Measurements from ENCODE around the gene MALRD1.
A peak's percentile ranks its signal among the peaks of the same experiment; 100 is the strongest.

Gene MALRD1

DNA sequence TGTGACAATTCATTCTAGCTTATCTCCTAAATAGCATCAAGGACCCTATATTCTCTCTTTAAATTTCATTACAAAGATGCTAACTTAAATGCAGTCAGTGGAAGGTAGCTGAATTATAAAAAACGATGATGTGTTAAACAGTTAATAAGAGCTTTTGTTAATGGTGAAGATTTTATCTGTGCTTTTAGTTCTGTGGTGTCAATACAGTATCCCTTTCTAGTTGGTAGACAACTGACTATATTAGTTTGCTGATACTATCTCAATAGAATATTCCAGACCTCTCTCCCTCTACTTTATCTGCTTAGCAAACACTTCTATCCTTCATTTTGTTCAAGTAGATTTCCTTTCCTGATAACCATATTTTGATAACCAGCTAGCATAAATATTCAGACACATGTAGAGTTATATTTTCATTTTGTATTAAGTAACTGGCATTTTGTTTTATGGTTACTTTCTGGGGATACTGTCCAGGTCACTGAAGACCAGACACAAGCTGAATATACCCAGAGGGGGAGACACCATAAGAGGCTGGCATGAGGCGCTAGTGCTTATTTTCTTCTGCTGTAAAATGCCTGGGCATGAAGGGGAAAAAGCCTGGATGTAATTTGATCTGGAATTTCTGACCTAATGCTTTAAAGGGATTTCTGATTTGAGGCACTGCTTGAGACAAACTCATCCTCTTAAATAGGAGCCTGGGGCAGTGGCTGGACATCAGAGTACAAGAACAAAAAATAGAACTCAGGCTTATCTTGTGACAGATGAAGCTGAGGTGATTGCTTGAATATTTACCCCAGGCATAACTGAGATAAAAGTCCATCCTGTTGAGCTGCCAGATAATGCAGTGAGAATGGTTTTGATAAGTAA is 197.5 kb downstream of the MALRD1 start:
- no peak for DNase-seq

DNA sequence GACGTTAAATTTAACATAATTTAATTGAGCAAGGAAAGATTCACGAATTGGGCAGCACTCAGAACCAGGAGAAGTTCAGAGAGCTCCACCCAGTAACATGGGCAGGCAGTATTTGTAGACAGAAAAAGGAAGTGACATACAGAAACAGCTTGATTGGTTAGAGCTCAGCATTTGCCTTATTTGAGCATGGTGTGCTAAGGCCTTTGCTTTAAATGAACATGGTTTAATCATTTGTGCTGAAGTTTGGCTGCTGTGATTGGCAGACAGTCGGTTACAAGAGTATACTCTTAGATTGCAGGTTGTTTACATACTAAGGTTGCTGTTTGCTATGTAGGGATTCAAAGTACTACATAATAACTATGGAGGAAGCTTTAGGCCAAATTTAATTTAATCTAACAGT is 199.2 kb downstream of the MALRD1 start:
- DNase-seq: no peak

DNA sequence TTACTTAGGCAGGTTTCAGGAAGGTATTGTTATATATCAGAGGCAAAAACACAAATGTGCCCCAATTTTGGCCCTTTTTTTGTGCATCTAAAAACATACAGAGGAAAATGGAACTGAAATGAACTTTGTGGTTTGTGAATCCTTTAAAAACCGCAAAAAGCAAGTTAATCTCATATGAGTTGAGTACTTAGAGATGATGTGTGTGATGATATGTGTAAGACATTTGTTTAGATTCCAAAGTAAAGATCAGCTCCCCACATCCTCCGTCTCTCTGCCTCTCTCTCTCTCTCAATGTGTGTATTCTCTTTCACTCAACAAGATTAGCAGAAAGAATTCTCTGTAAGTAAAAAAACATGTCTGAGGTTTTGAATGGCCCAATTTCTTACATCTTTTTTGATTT is 201.9 kb downstream of the MALRD1 start:
- DNase-seq: no peak

DNA sequence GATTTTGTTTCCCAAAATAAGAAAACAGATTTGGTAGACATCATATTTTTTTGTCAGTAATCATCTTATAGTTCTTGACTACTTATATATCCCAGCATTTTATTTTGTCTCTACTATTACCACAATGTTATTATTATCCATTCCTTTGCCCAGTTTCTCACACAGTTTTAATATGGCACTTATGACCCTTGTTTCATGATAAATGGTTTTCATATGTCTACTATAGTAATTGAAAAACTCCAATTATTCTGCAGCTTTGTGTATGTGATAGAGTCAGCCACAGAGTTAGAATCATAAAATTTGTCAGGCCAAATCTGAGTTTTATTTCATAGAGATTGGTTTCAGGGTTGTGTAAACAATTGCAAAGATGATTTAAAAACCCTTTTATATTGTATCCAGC is 203.9 kb downstream of the MALRD1 start:
- DNase-seq: no peak

DNA sequence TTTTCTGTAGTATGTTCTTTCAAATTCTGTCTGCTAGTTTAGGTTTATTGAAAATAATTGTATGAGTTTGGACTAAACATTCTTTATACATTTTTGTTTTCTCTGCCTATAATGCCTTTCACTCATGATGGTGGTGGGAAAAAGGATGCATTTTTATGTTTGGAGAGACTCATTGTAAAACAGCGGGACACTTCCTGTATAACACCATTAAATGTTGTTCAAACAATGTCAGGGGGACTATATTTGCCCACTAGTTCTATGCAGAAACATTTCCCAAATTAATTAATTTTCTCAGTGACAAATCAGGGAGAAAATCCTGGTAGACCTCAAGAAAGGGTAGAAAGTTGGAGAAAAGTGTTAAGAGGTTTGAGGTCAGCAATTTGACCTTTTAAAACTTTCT is 207.7 kb downstream of the MALRD1 start:
- no peak for DNase-seq

DNA sequence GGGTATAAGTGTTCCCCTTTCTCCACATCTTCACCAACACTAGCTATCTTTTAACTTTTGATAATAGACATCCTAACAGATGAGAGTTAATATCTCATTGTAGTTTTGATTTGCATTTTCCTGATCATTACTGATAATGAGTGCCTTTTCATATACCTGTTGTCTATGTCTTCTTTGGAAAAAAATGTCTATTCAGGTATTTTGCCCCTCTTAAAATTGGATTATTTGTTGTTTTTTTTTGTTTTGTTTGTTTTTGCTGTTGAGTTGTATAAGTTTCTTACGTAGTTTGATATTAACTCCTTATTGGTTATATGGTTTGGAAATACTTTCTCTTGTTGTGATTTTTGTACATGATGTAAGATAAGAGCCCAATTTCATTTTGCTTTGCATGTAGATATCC is 214.7 kb downstream of the MALRD1 start:
- no peak for DNase-seq

DNA sequence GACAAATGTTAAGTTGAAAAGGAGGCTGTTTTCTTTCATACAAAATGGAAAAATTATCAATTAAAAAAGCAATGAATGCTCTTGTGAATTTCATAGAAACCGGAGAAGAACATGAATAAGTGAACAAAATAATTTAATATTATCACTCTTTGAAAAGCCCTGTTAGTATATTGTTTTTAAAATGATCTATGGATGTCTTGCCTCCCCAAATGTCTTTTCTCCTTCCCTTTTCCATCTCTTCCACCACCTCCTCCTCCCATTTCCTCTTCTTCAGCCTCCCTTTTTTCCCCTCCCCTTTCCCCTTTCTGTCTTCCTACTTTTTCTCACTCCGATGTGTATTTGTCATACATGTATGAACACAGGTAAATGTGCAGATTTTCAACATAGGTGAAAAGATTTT is 234.7 kb downstream of the MALRD1 start:
- no peak for DNase-seq

DNA sequence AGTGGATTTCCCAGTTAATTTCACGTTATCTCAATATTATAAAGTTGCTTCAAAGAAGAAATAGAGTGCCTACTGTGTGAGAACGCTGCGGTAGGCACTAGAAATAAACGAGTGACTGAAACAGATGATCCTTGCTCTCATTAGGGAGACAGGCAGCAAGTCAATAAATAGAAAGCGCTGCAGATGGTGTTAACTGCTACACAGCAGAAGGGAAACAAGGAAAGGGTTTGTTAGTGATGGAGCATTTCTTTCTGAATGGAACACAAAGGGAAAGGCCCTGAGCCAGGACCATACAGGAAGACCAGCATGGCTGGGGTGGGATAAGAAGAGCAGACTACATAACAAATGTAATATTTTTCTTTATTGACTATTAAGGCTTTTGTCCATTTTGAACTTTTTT is 235.2 kb downstream of the MALRD1 start:
- no peak for DNase-seq

DNA sequence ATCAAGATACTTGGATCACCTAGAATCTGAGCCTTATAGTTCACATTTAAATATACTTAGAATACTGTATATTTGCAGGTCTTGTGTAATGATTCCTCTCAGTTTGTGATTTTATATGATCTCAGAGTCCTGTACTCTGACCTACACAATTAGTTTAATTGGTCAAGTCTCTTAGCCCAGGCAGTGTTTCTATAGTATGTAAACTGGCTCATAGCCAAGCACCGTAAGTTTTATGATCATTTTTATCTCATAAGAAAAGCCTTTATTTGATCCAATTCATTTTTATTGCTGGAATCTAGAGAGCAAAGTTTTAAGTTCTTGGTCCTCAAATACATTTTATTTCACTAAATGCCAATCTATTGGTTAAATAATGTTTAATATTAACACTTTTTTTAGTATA is 242.2 kb downstream of the MALRD1 start:
- DNase-seq: no peak

DNA sequence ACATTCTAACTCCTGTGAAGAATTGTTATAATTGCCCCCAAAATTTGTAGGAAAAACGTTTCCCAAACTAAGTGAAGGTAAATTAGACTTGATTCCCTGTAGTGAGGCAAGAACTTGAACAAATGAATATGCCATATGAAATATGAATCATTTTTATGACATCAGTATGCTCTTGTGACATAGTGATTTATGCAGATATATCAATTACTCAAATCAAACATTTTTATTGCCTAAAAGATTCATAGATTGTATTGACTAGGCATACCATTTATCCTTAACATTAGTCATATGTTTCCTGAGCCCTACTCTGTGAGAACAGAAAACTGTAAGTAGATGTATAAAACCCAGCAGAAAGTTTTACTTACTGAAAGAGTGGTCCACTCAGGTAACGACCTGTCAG is 245.6 kb downstream of the MALRD1 start:
- DNase-seq: no peak

DNA sequence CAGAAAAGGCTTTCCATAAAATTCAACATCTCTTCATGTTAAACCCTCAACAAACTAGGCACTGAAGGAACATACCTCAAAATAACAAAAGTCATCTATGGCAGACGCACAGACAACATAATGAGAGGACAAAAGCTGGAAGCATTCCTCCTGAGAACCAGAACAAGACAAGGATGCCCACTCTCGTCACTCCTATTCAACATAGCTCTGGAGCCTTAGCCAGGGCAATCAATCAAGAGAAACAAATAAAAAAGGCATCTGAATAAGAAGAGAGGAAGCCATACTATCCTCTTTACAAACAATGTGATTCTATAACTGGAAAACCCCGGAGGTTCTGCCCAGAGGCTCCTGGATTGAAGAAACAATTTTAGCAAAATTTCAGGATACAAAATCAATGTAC is 251.0 kb downstream of the MALRD1 start:
- no peak for DNase-seq

DNA sequence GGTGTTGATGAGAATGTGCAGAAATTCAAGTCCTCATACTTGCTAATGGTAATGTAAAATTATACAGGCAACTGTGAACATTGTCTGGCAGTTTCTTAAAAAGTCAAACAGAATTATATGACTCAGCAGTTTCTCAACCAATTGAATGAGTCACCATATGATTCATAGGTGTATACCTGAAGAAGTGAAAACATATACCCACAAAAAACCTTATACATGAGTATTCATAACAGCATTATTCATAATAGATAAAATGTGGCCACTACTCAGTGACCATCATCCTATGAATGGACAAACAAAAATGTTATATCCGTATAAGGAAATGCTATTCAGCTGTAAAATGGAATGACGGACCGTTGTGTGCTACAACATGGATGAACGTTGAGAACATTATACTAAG is 253.5 kb downstream of the MALRD1 start:
- DNase-seq: no peak

DNA sequence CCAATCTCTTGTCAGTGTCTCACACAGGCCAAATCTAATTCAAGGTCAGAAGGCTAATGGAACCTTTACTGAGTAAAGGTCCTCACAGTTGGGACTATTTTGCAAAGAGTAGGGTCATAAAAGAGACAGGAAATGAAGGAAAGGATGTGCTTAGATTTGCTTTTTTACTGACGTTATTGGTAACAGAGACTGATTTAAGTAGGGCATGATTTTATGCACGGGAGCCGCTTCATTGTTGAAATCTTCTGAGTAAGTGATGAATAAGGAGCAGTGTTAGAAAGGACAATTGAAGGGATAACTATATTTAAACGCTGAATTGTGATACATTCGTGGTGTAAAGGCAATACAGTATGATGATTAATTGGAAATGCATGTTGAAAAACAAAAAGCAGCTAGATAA is 261.5 kb downstream of the MALRD1 start:
- DNase-seq: no peak

DNA sequence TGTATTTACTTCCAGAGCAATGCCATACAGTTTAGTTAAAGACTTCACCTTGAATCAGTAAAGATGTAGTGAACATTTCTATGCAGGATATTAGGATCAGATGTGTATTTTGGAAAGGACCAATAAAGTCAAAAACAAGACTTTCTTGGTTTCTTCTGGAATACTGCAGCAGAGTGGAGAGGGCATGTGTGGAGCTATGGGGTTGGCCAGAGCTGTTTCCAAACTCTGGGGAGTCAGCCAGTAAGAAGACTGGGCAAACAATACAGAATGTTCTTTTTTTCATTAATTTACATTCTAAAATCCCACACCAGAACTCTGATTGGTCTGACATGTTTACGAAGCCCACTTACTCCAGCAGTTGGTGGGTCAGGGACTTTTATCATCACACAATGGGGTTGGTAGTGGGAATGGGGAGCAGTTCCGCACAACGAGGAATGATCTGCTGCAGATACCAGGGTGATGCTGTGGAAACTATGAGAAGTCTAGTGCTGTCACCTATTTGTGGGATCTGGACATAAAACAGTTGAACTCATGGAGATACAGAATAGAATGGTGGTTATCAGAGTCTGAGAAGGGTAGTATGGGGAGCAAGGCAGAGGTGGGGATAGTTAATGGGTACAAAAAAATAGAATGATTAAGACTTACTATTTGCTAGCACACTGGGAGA is 267.7 kb downstream of the MALRD1 start:
- no peak for DNase-seq

DNA sequence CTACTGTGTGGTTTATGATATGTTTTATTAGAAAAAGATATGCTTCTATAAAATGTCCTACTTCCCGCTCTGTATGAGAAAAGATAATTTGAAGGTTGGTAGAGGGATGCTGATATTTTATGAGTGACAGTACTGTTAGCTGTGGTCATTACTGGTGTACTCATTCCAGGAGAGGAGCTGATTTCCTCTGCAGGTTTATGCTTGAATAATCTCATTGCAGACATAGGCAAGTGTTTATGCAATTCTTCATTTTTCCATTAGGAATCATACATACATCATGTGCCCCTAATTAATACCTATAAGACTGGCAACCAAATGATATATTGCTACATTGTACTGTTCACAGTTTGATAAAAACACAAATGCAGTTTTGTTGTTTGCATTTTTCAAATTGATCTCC is 269.4 kb downstream of the MALRD1 start:
- no peak for DNase-seq

DNA sequence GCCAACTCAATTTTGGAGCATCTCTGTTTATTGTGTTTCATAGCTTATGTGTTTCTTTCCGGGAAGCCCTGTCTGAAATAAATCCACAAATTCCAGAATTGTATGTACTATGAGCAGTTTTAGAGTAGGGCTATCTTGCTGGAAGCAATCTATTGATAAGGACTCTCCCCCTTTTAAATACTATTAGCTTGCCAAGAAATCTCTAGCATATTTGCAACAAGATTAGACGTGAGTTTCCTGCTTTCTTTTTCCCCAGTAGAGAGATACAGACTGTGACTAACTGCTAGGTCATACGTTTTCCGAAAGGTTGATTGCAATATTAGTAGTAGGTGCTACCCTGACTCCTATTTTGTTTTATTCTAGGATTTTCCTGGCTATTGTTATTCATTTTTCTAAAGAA is 277.0 kb downstream of the MALRD1 start:
- no peak for DNase-seq

DNA sequence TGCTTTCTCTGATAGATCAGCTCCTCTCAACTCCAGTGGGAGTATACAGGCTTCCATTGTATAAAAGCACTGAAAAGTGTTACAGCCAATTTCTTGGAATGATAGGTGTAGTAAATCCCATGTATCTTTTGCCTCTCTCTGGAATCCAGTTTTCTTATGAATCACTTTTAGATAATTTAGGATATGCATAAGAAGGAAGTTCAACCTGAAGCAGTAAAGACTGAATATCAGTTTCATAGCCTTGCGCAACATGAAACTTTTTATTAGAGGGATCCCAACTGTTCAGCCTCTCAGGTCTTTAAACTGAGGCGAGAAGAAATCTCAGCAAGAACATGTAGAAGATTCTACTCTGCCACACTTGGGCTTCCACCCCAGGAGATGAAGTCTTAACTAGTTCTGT is 280.0 kb downstream of the MALRD1 start:
- DNase-seq: no peak

DNA sequence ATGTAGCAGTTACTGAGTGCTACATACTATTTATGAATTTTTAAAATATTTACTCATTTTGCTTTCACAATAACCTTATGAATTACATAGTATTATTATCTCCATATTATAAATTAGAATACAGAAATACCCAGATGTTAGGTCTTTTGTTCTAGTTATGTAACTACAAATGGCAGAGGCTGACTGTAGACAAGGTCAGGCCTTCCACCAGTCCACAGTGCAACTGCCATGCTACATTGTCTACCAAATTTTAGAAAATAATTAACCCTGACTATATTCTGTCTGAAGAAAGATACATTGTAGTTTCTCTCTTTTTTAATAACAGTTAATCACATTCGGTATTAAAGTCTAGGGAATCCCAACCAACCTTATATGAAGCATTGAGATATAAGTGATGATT is 280.9 kb downstream of the MALRD1 start:
- no peak for DNase-seq

DNA sequence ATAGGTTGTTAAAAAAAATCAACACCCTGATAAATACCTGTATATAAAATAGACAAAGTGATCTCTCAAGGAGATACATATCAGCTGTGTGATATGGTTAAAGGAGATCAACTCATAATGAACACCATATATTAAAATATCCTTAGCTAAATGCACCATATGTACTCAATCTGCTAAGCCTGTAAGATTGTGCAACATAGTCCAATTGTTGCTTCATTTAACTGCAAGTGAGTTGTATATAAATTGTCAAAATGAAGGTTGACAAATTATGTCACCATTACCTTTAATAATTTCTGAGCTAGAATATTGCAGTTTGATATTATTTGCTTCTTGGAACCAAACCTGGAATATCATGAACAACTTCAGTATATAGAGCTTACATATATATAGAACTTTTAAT is 283.7 kb downstream of the MALRD1 start:
- DNase-seq: no peak

DNA sequence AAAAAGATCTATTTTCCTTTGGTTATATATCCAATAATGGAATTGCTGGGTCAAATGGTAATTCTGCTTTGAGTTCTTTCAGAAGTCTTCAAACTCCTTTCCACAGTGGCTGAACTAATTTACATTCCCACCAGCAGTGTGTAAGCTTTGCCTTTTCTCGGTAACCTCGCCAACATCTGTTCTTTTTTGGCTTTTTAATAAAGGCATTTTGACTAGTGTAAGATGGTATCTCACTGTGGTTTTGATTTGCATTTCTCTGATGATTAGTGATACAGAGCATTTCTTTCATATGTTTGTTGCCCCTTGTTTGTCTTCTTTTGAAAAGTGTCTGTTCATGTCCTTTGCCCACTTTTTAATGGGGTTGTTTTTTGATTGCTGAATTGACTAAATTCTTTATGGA is 285.0 kb downstream of the MALRD1 start:
- DNase-seq: no peak

DNA sequence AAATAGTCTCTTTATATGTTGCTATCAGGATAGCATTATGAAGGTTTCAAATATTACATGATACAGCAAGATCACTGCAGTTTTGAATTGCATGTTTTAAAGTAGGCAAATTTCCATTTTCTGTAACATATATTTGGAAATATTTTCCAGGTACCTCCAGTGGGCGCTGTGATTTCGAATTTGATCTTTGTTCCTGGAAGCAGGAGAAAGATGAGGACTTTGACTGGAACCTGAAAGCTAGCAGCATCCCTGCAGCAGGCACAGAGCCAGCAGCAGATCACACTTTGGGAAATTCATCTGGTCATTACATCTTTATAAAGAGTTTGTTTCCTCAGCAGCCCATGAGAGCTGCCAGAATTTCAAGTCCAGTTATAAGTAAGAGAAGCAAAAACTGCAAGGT is 299.0 kb downstream of the MALRD1 start:
- DNase-seq: peak; percentile 1

DNA sequence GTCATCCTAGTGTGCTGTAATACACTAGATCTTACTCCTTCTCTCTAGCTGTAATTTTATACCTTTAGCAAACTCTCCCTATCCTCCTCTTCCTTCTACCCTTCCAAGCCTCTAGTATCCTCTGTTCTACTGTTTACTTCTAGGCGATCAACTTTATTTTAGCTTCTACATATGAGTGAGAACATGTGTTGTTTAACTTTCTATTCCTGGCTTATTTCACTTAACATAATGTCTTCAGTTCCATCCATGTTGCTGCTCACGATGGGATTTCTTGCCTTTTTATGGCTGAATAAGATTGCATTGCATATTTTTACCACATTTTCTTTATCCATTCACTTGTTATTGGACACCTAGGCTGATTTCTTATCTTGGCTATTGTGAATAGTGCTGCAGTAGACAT is 318.6 kb downstream of the MALRD1 start:
- DNase-seq: no peak

DNA sequence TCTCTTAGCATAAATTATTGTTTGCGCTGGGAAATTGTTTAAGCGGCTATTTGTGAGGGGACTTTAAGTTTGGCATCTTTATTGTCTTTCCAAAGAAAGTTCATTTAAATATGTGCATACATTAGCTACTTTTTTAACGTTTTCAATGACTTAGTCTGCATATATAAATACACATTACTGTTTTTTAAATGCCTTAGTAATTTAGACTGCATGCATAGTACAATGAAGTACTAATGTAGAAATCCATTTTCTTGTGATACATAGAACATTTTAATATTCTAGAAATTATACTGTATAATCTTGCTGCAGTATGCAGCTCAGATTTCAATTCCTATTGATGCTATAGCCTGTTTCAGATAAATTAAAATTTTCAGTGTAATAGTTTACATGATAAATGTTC is 325.4 kb downstream of the MALRD1 start:
- DNase-seq: no peak

DNA sequence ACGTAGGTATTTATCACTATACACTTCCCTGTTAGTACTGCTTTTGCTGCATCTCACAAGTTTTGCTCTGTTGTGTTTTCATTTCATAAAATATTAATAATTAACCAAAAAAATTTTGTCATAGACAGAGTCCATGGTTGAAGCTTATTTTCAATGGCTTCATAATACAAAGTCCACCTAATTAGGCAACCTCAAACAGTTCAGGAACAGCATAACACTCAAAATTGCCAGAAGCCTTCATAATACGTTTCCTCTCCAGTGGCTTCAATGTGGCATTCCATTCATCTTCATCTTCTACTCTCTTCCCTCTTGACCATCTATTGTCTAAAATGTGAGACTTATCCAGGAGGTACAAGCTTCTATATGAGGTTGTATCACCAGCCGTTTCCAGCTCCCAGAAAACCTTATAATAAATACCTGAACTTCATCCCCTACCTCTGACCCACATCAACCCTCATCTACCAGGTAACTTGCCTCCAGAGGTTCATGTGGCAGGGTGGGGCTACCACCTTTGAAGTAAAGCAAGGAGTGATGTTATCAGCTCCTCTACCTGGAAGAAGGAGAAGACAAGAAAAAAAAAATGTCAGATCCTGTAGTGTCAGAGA is 337.3 kb downstream of the MALRD1 start:
- no peak for DNase-seq
